ENCODE measurements around the gene RANBP3.

Gene RANBP3

DNA sequence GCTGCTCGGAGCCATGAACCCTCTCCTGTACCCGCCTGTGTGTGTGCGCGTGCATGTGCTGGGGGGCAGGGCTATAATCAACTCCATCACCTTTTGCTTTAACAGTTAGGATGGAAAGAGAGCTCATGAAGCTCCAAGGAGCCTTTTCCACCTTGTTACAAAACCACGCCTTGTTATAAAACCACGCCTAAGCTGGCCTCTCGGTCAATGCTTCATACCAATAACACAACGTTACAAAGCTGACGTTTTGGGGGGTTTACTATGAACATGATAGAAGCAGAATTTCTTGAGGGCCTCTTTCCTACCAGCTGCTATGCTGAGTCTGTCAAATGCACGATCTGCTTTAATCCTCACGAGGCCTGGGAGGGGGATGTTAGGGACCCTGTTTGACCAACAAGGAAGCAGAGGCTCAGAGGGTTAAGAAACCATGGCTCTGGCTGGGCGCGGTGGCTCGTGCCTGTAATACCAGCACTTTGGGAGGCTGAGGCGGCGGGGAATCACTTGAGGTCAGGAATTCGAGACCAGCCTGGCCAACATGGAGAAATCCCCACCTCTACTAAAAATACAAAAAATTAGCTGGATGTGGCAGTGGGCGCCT is 52.0 kb downstream of the RANBP3 start:
- peaks cover 67% of the 10 kb centered on the region for H3K36me3 Mint-ChIP-seq
- H3K9me3 Mint-ChIP-seq: no peaks in the 10 kb centered on the region
- no peak for ATAC-seq
- H3K4me3 Mint-ChIP-seq: no peak overlapping the region
- peaks cover 22% of the 10 kb centered on the region for H3K4me1 Mint-ChIP-seq
- no peak overlapping the region for H3K27ac Mint-ChIP-seq
- H3K27me3 Mint-ChIP-seq: no peaks in the 10 kb centered on the region

DNA sequence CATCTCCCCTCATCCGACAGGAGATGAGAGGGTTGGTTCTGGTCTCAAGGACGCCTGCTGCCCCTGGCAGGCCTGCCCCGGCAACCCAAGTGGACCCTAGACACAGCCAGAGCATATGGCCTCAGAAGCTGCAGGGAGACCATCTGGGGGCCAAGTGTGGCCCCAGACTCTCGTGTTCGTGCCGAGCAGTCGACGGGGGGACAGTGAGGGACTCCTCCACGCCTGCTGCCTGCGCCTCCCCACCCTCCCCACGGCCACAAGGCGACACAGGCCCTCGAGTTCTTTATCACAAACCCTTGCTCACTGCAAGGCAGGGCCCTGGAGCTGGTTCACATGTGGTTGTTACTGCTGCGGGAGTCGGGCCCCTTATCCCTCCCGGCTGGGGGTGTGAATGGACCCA is 54.6 kb downstream of the RANBP3 start:
- Mint-ChIP-seq H3K4me3 (no peak overlapping the region), H3K36me3 (peaks cover 73% of the 10 kb centered on the region), H3K27ac (no peak overlapping the region), H3K4me1 (peaks cover 16% of the 10 kb centered on the region), H3K27me3 (no peaks in the 10 kb centered on the region), H3K9me3 (no peaks in the 10 kb centered on the region)
- no peak for ATAC-seq

DNA sequence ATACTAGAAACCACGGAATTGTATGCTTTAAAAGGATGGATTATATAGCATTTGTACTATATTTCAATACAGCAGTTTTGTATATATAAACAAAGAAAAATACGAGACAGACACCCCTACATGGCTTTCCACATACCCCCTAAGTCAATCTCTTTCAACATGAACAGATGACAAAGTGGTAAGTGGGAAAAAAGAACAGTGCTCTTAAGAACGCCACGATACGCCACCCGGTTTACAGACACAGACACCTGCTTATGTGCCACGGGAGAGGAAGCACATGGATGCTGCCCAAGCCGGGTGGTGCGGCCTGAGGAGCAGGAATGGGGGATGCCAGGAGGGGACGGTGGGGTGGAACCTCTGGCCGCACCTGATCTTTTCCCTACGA is 55.8 kb downstream of the RANBP3 start:
- H3K4me3 Mint-ChIP-seq: no peak overlapping the region
- ATAC-seq: no peak
- peaks cover 64% of the 10 kb centered on the region for H3K36me3 Mint-ChIP-seq
- H3K27ac Mint-ChIP-seq: no peak overlapping the region
- H3K27me3 Mint-ChIP-seq: no peaks in the 10 kb centered on the region
- H3K9me3 Mint-ChIP-seq: no peaks in the 10 kb centered on the region
- H3K4me1 Mint-ChIP-seq: peaks cover 4% of the 10 kb centered on the region

DNA sequence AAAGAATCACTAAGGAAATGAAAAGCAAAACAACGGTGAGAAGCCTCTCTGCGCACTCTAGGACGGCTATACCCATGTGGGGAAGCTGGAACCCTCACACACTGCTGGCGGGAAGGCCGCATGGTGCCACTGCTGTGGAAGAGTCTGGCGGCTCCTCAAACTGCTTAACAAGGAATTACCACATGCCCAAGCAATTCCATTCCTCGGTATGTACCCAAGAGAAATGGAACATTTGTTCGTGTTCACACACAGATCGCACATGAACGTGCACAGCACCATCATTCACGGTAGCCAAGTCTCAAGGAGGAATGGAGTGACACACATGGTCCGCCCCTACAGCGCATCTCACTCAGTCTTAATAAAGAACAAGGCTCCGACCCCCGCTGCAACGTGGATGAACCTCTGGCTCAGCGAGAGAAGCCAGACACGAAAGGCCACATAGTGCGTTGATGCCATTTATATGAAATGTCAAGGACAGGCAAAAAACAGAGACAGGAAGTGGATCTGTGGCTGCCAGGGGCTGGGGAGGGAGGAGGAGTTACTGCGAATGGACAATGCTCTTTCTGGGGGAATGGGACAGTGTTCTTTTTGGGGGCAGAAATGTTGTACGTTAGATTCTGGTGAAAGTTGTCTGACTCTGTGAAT is 56.3 kb downstream of the RANBP3 start:
- Mint-ChIP-seq H3K4me1 (no peaks in the 10 kb centered on the region), H3K4me3 (no peak overlapping the region), H3K9me3 (no peaks in the 10 kb centered on the region), H3K27ac (no peak overlapping the region), H3K36me3 (peaks cover 64% of the 10 kb centered on the region), H3K27me3 (no peaks in the 10 kb centered on the region)
- no peak for ATAC-seq

DNA sequence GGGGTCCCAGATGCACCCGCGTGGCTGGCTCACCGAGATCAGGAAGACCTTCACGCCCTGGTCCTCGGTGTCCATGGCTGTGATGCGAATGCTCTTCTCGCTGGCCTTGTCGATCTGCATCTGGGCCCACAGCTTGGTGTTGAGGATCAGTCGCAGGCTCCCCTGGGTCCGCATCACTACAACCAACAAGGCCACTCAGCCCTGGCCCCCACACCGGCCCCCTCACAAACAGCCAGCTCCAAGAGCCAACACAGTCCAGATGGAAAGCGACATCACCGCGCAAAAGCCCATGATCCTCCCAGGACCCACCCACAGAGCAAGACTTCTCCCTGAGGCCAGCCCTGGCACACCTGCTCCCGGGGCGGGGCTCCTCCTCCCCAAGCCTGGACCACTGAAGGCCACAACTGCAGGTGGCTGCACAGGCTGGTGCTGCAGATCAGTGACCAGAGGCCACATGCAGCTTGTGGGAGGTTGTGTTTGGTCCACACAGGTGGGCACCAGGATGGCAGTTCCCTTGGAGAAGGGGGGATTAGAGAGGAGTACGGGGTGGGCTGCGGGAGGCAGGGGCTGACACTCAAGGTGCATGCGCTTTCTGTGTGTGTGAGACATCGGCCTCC is 59.4 kb downstream of the RANBP3 start:
- no peak for ATAC-seq
- peaks cover 58% of the 10 kb centered on the region for H3K36me3 Mint-ChIP-seq
- no peaks in the 10 kb centered on the region for H3K4me1 Mint-ChIP-seq
- H3K9me3 Mint-ChIP-seq: no peaks in the 10 kb centered on the region
- H3K4me3 Mint-ChIP-seq: no peak overlapping the region
- H3K27me3 Mint-ChIP-seq: no peaks in the 10 kb centered on the region
- H3K27ac Mint-ChIP-seq: no peak overlapping the region

DNA sequence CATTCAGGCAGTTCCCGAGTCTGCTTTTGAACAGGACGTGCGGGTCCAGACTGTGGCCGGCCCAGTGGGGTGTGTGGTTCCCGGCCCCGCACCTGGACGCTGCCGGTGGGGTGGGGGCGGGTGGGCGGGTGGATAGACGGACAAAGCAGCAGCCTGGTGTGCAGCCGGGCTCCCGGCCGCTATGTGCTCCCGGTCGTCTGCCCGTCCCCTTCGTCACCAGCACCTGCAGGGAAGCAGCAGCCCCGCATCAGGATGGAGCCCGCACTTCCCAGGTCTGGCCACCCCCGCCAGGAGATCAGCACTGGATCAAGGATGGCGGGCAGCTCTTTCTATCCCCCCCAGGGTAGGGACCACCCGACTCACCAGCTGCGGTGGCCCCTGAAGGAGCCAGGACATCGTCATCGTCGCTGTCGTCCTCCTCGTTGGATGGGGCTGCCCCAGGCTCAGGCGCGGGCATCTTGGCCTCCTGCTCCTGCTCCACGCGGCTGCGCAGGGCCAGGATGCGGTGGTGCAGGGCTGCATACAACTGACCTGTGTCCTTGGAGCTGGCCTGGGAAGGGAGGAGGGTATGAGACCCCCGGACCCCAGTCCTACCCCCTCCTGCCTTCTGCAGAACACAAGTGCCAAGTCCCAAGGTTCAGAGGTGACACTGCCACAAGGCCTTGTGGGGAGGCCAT is 60.4 kb downstream of the RANBP3 start:
- Mint-ChIP-seq H3K36me3 (peaks cover 49% of the 10 kb centered on the region), H3K4me1 (no peaks in the 10 kb centered on the region), H3K27me3 (no peaks in the 10 kb centered on the region), H3K27ac (no peak overlapping the region), H3K4me3 (no peak overlapping the region), H3K9me3 (no peaks in the 10 kb centered on the region)
- no peak for ATAC-seq

DNA sequence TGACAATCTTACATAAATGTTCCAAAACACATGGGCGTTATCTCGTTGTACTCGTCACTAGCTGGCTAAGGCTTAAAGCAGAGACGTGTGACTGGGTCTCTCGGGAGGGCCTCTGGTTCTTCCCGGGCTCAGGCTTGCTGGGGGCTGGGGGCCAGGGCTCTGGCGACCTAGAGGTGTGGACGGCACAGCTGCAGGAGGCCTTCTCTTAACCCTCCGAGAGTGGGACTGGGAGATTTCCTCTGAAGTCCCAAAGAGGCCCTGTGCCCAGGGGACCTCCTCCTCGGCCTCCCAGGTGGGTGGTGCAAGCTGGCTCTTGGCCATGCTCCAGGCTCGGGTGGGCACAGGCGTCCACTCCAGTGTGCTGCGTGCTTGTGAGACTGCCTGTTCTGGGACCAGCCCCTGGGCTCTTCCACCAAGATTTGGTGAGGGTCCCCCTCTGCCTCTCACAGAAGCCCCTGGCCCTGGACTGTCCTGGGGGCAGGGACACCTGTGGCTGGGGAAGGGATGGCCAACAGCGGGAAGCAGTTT is 61.7 kb downstream of the RANBP3 start:
- Mint-ChIP-seq H3K4me3 (no peak overlapping the region), H3K27ac (no peak overlapping the region), H3K36me3 (peaks cover 40% of the 10 kb centered on the region)

DNA sequence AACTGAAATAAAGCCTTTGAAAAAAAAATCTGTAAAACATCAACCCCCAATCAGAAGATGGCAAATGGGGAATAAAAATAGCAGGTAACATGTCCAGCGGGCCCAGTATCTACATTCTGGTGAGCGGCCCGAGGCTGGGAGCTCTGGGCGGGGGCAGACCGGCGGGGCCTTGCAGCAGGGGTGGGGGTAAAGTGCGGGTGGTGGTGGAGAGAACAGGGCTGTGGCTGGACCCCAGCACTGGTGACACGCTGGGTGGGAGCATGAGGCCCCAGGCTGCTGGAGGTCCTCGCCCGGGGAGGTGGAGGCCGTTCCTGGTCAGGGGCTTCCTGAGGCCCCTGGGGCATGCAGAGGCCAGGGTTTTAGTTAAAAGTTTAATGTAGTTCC is 62.2 kb downstream of the RANBP3 start:
- H3K4me3 Mint-ChIP-seq: no peak overlapping the region
- no peak for ATAC-seq

More for the DNA sequence above, 61.7 kb downstream of the RANBP3 start:
- ATAC-seq: no peak
- Mint-ChIP-seq H3K27me3 (no peaks in the 10 kb centered on the region), H3K4me1 (no peaks in the 10 kb centered on the region), H3K9me3 (no peaks in the 10 kb centered on the region)

DNA sequence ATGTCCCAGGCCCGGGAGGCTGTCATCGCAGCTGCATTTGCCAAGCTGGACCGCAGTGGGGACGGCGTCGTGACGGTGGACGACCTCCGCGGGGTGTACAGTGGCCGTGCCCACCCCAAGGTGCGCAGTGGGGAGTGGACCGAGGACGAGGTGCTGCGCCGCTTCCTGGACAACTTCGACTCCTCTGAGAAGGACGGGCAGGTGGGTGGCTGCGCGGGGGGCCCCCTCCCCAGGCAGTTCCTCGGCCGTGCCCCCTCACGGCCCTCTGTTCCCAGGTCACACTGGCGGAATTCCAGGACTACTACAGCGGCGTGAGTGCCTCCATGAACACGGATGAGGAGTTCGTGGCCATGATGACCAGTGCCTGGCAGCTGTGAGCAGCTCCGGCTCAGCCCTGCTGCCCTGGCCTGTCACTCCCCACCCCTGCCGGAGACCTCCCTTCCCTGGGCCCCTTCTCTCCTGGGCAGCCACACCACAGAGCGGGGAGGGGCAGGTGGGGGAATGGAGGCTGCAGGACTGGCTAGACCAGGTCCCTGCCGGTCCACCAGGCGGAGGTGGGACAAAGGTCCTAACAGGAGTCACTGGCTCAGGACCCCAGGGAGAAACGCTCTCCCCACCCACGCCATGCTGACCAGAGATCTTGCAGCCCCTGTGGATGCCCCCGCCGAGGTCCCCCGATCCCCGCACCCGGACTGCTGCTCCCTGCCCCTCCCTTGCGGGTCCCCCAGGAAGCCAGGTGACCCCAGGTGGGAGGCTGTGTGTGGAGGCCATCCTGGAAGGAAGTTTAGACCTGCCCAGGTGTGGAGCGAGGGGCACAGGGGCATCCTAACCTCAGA is 62.8 kb downstream of the RANBP3 start:
- Mint-ChIP-seq H3K27me3 (no peaks in the 10 kb centered on the region), H3K4me1 (no peaks in the 10 kb centered on the region), H3K27ac (no peak overlapping the region), H3K4me3 (no peak overlapping the region), H3K36me3 (peaks cover 47% of the 10 kb centered on the region), H3K9me3 (no peaks in the 10 kb centered on the region)
- no peak for ATAC-seq

More for the DNA sequence above, 62.2 kb downstream of the RANBP3 start:
- H3K27me3 Mint-ChIP-seq: no peaks in the 10 kb centered on the region
- H3K4me1 Mint-ChIP-seq: no peaks in the 10 kb centered on the region
- H3K9me3 Mint-ChIP-seq: no peaks in the 10 kb centered on the region
- H3K36me3 Mint-ChIP-seq: peaks cover 44% of the 10 kb centered on the region
- H3K27ac Mint-ChIP-seq: no peak overlapping the region

DNA sequence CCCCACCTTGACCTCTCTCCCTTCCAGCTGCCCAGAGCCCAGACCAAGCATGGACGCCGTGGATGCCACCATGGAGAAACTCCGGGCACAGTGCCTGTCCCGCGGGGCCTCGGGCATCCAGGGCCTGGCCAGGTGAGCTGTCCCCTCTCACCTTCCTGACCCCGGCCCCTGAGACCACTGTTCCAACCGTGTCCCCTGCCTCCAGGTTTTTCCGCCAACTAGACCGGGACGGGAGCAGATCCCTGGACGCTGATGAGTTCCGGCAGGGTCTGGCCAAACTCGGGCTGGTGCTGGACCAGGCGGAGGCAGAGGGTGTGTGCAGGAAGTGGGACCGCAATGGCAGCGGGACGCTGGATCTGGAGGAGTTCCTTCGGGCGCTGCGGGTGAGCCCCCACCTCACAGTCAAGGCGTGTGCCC is 63.6 kb downstream of the RANBP3 start:
- peaks cover 41% of the 10 kb centered on the region for H3K36me3 Mint-ChIP-seq
- no peak for ATAC-seq
- no peak overlapping the region for H3K4me3 Mint-ChIP-seq
- H3K27ac Mint-ChIP-seq: no peak overlapping the region
- no peaks in the 10 kb centered on the region for H3K9me3 Mint-ChIP-seq
- no peaks in the 10 kb centered on the region for H3K27me3 Mint-ChIP-seq
- no peaks in the 10 kb centered on the region for H3K4me1 Mint-ChIP-seq

DNA sequence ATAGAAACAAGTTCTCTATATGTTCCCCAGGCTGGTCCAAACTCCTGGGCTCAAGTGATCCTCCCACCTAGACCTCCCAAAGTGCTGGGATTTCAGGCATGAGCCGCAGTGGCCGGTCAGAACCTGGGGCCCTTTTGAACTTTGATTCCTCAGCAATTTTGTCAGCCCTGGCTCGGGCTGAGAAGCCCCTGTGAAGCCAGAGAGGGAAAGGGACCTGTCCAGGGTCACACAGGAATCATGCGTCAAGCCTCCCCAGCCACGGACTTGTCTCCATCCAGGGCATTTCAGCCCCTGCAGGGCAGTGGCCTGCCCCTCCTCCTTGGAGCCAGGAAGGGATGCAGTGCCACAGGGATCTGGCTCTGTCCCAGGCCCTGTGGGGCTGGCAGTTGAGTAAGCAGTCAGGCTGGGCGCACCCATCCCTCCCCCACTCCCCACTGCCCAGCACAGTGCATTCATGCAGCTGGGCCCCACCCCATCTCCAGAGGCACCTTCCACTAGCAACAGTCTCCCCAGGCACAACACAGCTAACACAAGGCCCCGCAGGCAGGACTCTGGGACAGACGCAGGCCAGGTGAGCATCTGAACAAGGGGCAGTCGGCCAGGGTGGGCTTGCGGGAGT is 64.1 kb downstream of the RANBP3 start, which contains the start of gene CAPS:
CAPS (plus strand) TSS at position 516 of the 619 bp plus-strand sequence. CDS start 153 bp downstream, outside the sequence.
- Mint-ChIP-seq H3K4me3 (no peak within 1 kb of the TSS), H3K27me3 (no peaks in the 10 kb centered on the region), H3K27ac (no peak within 1 kb of the TSS), H3K9me3 (no peaks in the 10 kb centered on the region), H3K4me1 (no peaks in the 10 kb centered on the region), H3K36me3 (peaks cover 35% of the 10 kb centered on the region)
- ATAC-seq: no peak

DNA sequence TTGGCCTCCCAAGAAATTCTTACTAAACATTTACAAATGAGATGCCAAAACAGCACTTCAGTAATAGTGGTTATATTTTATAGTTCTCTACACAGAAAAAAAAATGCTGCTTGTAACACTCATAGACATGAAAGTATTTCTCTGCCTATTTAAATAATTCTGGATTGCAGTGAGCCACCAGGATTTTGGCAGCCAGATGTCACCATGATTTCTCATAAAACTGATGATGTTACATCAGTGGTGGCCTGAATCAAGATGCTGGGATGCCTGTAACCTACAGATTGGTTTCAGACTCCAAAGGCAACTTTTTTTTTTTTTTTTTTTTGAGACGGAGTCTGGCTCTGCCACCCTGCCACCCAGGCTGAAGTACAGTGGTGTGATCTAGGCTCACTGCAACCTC is 66.6 kb downstream of the RANBP3 start:
- no peak overlapping the region for H3K4me3 Mint-ChIP-seq
- no peak for ATAC-seq
- no peaks in the 10 kb centered on the region for H3K27me3 Mint-ChIP-seq
- H3K4me1 Mint-ChIP-seq: peaks cover 8% of the 10 kb centered on the region
- no peak overlapping the region for H3K27ac Mint-ChIP-seq
- peaks cover 30% of the 10 kb centered on the region for H3K36me3 Mint-ChIP-seq
- H3K9me3 Mint-ChIP-seq: no peaks in the 10 kb centered on the region

DNA sequence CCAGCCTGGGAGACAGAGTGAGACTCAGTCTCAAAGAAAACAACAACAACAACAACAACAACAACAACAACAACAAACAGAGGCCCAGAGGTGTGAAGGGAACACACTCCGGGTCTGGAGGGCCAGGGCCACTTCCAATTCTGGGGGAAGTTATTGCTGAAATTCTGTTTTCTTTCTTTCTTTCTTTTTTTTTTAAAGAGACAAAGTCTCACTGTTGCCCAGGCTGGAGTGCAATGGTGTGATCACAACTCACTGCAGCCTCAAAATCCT is 67.4 kb downstream of the RANBP3 start:
- ATAC-seq: no peak
- Mint-ChIP-seq H3K27ac (no peak overlapping the region), H3K4me3 (no peak overlapping the region), H3K9me3 (no peaks in the 10 kb centered on the region), H3K27me3 (no peaks in the 10 kb centered on the region), H3K4me1 (peaks cover 15% of the 10 kb centered on the region), H3K36me3 (peaks cover 24% of the 10 kb centered on the region)

DNA sequence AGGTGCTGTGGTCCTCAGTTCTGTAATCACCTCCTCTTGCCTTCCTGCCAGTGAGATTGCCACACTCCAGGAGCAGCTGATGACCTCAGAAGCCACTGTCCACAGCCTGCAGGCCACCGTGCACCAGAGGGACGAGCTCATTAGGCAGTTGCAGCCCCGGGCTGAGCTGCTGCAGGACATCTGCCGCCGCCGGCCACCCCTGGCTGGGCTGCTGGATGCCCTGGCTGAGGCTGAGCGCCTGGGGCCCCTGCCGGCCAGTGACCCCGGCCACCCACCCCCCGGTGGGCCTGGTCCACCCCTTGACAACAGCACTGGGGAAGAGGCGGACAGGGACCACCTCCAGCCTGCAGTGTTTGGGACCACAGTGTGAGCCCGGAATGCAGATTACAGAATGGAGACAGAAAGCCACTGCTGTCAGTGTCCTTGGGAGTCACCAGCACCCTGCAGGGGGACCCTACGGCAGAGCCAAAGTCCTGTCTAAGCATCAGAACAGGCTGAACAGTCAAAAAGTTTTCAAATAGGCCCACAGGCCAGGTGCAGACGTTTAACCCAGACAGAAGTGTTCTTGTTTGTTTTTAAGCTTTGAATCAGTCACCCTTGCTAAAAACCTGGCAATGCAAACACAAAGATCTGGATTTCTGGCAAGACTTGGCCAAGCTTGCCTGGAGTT is 69.0 kb downstream of the RANBP3 start:
- H3K9me3 Mint-ChIP-seq: no peaks in the 10 kb centered on the region
- peaks cover 15% of the 10 kb centered on the region for H3K4me1 Mint-ChIP-seq
- no peak for ATAC-seq
- H3K36me3 Mint-ChIP-seq: peaks cover 18% of the 10 kb centered on the region
- H3K27me3 Mint-ChIP-seq: no peaks in the 10 kb centered on the region
- no peak overlapping the region for H3K4me3 Mint-ChIP-seq
- H3K27ac Mint-ChIP-seq: no peak overlapping the region
